Neural cell (in vitro differentiated cells): ENCODE measurements around the gene FGD4. TPM values are rescaled to one million over a fixed set of nuclear protein-coding genes. Genes with fewer than 3 reads are reported as not detected.

Experiments used
- H2AFZ ChIP-seq: fragments of 200-600, 300-800 bp; sonication (generic), shearing (Covaris generic); 2 replicates; pipeline ENCODE4 v1.6.0; 2014; ENCODE audit warnings: low read depth, mild to moderate bottlenecking, antibody characterized with exemption, low read length, moderate library complexity
- H3F3A ChIP-seq: fragments of 200-600 bp; shearing (Covaris generic); 2 replicates; pipeline ENCODE4 v1.6.1; 2016; ENCODE audit warnings: mild to moderate bottlenecking, moderate library complexity, mixed read lengths, antibody characterized with exemption, low read length; ENCODE audit not compliant: insufficient read depth, poor library complexity, severe bottlenecking
- H3K27ac ChIP-seq: fragments of 200-600, 300-800 bp; sonication (generic), shearing (Covaris generic); 2 replicates; pipeline ENCODE4 v1.5.1; 2014; ENCODE audit warnings: mild to moderate bottlenecking, low read length, moderate library complexity
- H3K27me3 ChIP-seq: fragments of 300-800, 200-600 bp; sonication (generic), shearing (Covaris generic); 2 replicates; pipeline ENCODE4 v1.6.0; 2014; ENCODE audit warnings: mild to moderate bottlenecking, low read depth, low read length, moderate library complexity; ENCODE audit not compliant: insufficient read depth
- H3K36me3 ChIP-seq: fragments of 300-800, 200-600 bp; sonication (generic), shearing (Covaris generic); 2 replicates; pipeline ENCODE4 v1.5.1; 2014; ENCODE audit warnings: mild to moderate bottlenecking, antibody characterized with exemption, low read length, moderate library complexity; ENCODE audit not compliant: insufficient read depth
- H3K4me2 ChIP-seq: fragments of 300-800, 200-600 bp; sonication (generic), shearing (Covaris generic); 2 replicates; pipeline ENCODE4 v1.6.0; 2014; ENCODE audit warnings: mild to moderate bottlenecking, low read length
- H3K4me3 ChIP-seq: fragments of 300-800, 200-600 bp; sonication (generic), shearing (Covaris generic); 2 replicates; pipeline ENCODE4 v1.5.1; 2014; ENCODE audit warnings: mild to moderate bottlenecking, low read length, moderate library complexity
- H3K79me2 ChIP-seq: fragments of 200-600 bp; shearing (Covaris generic); replicated peaks from 2 replicates; pipeline ENCODE4 v1.6.0; 2014; ENCODE audit warnings: mild to moderate bottlenecking, low read length, moderate library complexity; ENCODE audit not compliant: insufficient read depth
- H3K9ac ChIP-seq: fragments of 300-800, 200-600 bp; sonication (generic), shearing (Covaris generic); 2 replicates; pipeline ENCODE4 v1.6.1; 2016; ENCODE audit warnings: mild to moderate bottlenecking, low read length, mixed read lengths
- H3K9me2 ChIP-seq: fragments of 200-600 bp; shearing (Covaris generic); 2 replicates; pipeline ENCODE4 v1.6.1; 2016; ENCODE audit warnings: mild to moderate bottlenecking, low read length, mixed read lengths; ENCODE audit not compliant: insufficient read depth
- H3K9me3 ChIP-seq: fragments of 200-600, 300-800 bp; sonication (generic), shearing (Covaris generic); 2 replicates; pipeline ENCODE4 v1.6.1; 2016; ENCODE audit warnings: mild to moderate bottlenecking, mixed run types, low read length, moderate library complexity, mixed read lengths
- H4K20me1 ChIP-seq: fragments of 200-600 bp; shearing (Covaris generic); 2 replicates; pipeline ENCODE4 v1.6.1; 2016; ENCODE audit warnings: mild to moderate bottlenecking, mixed run types; ENCODE audit not compliant: insufficient read depth
- EP300 ChIP-seq: fragments of 450-650 bp; conservative IDR thresholded peaks from 2 replicates; pipeline ENCODE4 v1.6.1; 2014; ENCODE audit warnings: antibody characterized with exemption, mild to moderate bottlenecking, moderate library complexity; ENCODE audit not compliant: poor library complexity, severe bottlenecking
- EZH2 ChIP-seq: fragments of 200-600, 300-800 bp; shearing (Covaris generic), sonication (generic); IDR thresholded peaks from 2 replicates; pipeline ENCODE4 v1.6.1; 2014; ENCODE audit warnings: antibody characterized with exemption, low read length, borderline replicate concordance, mild to moderate bottlenecking; ENCODE audit not compliant: insufficient read depth, poor library complexity, severe bottlenecking
- MXI1 ChIP-seq: fragments of 450-650 bp; conservative IDR thresholded peaks from 2 replicates; pipeline ENCODE4 v1.6.1; 2014; ENCODE audit warnings: antibody characterized with exemption, mild to moderate bottlenecking; ENCODE audit not compliant: poor library complexity, severe bottlenecking
- POLR2AphosphoS5 ChIP-seq: IDR thresholded peaks from 2 replicates; pipeline ENCODE4 v1.6.1; 2012
- RAD21 ChIP-seq: fragments of 450-650 bp; conservative IDR thresholded peaks from 2 replicates; pipeline ENCODE4 v1.6.1; 2014; ENCODE audit warnings: antibody characterized with exemption, mild to moderate bottlenecking, moderate library complexity
- SMC3 ChIP-seq: fragments of 450-650 bp; conservative IDR thresholded peaks from 2 replicates; pipeline ENCODE4 v1.6.1; 2014; ENCODE audit warnings: antibody characterized with exemption, mild to moderate bottlenecking, moderate library complexity; ENCODE audit not compliant: poor library complexity
- TAF1 ChIP-seq: IDR thresholded peaks from 2 replicates; pipeline ENCODE4 v1.6.1; 2012; ENCODE audit warnings: low read depth
- polyA plus RNA-seq: library from polyadenylated mRNA; depleted of rRNA; stranded (reverse); fragments of >200 nt; gene quantifications from 2 replicates; pipeline ENCODE4 v1.2.3, GENCODE V29; 2014
- TF ChIP-seq, protein P1 (sequence below): IDR thresholded peaks from 2 replicates; pipeline ENCODE4 v1.6.1; 2012; ENCODE audit warnings: borderline replicate concordance
- TF ChIP-seq, protein P2 (sequence below): fragments of 450-650 bp; IDR thresholded peaks from 2 replicates; pipeline ENCODE4 v1.5.1; 2014; ENCODE audit warnings: antibody characterized with exemption, mild to moderate bottlenecking, moderate library complexity; ENCODE audit not compliant: poor library complexity, severe bottlenecking

Gene FGD4
- polyA plus RNA-seq, 1 donor from 2014 or later = 24.4 TPM

DNA sequence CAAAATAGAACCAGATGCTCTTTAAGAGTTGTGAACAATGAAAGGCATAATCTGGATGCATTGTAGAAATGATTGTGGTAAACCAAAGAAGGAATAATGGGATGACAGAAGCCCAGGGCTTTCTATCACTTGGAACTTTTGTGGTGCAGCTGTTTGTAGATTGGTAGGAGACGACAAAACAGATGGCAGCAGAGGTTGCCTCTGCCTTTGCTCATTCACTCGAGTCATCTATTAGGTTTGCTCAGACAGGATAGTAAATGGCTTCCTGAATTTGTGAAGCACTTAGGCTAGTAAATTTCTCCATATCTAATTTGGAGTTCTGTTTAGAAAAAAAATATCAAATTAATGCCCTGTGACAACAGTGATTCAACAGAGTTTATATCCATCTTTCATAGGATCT, 78.4 kb downstream of the FGD4 start:
- Histone ChIP-seq H3K27me3 (no peaks in the 10 kb centered on the region), H3K4me3 (no peak overlapping the region), H3K4me2 (no peak overlapping the region), H3K79me2 (no peaks in the 10 kb centered on the region), H3F3A (no peaks in the 10 kb centered on the region), H4K20me1 (no peaks in the 10 kb centered on the region), H2AFZ (no peak overlapping the region), H3K9me2 (no peaks in the 10 kb centered on the region), H3K9ac (no peak overlapping the region), H3K27ac (no peak overlapping the region), H3K9me3 (no peaks in the 10 kb centered on the region), H3K36me3 (no peaks in the 10 kb centered on the region)
- TF ChIP-seq TAF1 (no peak), EZH2 (no peak), EP300 (no peak), SMC3 (no peak), MXI1 (no peak), POLR2AphosphoS5 (no peak), RAD21 (no peak)
- TF ChIP-seq, protein P1, sequence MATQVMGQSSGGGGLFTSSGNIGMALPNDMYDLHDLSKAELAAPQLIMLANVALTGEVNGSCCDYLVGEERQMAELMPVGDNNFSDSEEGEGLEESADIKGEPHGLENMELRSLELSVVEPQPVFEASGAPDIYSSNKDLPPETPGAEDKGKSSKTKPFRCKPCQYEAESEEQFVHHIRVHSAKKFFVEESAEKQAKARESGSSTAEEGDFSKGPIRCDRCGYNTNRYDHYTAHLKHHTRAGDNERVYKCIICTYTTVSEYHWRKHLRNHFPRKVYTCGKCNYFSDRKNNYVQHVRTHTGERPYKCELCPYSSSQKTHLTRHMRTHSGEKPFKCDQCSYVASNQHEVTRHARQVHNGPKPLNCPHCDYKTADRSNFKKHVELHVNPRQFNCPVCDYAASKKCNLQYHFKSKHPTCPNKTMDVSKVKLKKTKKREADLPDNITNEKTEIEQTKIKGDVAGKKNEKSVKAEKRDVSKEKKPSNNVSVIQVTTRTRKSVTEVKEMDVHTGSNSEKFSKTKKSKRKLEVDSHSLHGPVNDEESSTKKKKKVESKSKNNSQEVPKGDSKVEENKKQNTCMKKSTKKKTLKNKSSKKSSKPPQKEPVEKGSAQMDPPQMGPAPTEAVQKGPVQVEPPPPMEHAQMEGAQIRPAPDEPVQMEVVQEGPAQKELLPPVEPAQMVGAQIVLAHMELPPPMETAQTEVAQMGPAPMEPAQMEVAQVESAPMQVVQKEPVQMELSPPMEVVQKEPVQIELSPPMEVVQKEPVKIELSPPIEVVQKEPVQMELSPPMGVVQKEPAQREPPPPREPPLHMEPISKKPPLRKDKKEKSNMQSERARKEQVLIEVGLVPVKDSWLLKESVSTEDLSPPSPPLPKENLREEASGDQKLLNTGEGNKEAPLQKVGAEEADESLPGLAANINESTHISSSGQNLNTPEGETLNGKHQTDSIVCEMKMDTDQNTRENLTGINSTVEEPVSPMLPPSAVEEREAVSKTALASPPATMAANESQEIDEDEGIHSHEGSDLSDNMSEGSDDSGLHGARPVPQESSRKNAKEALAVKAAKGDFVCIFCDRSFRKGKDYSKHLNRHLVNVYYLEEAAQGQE = no peak
- TF ChIP-seq, protein P2, sequence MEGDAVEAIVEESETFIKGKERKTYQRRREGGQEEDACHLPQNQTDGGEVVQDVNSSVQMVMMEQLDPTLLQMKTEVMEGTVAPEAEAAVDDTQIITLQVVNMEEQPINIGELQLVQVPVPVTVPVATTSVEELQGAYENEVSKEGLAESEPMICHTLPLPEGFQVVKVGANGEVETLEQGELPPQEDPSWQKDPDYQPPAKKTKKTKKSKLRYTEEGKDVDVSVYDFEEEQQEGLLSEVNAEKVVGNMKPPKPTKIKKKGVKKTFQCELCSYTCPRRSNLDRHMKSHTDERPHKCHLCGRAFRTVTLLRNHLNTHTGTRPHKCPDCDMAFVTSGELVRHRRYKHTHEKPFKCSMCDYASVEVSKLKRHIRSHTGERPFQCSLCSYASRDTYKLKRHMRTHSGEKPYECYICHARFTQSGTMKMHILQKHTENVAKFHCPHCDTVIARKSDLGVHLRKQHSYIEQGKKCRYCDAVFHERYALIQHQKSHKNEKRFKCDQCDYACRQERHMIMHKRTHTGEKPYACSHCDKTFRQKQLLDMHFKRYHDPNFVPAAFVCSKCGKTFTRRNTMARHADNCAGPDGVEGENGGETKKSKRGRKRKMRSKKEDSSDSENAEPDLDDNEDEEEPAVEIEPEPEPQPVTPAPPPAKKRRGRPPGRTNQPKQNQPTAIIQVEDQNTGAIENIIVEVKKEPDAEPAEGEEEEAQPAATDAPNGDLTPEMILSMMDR = no peak

DNA sequence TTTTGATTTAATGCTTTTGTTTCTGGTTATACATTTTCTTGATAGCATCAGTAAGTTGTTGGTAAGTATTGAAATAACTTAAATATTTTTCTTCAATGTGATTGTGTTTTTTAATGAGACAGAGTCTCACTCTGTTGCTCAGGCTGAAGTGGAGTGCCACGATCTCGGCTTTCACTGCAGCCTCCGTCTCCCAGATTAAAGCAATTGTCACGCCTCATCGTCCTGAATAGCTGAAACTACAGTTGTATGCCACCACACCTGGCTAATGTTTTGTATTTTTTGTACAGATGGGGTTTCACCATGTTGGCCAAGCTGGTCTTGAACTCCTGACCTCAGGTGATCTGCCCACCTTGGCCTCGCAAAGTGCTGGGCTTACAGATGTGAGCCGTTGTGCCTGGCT, 78.8 kb downstream of the FGD4 start:
- Histone ChIP-seq H3K9ac (no peak overlapping the region), H3K79me2 (no peaks in the 10 kb centered on the region), H2AFZ (no peak overlapping the region), H3K27ac (no peak overlapping the region), H4K20me1 (no peaks in the 10 kb centered on the region), H3K4me3 (no peak overlapping the region), H3F3A (no peaks in the 10 kb centered on the region), H3K36me3 (no peaks in the 10 kb centered on the region), H3K4me2 (no peak overlapping the region), H3K27me3 (no peaks in the 10 kb centered on the region), H3K9me3 (no peaks in the 10 kb centered on the region), H3K9me2 (no peaks in the 10 kb centered on the region)
- TF ChIP-seq EP300 (no peak), SMC3 (no peak), EZH2 (no peak), RAD21 (no peak), TAF1 (no peak), POLR2AphosphoS5 (no peak), MXI1 (no peak)
- TF ChIP-seq, protein P1 = no peak
- TF ChIP-seq, protein P2 = no peak
